ENCODE data around the gene MIS12. TPM values are rescaled to one million over a fixed set of nuclear protein-coding genes. Genes with fewer than 3 reads are reported as not detected.
A peak's percentile ranks its signal among the peaks of the same experiment; 100 is the strongest.

MIS12 gene
- polyA plus RNA-seq, 1 donor, result 23.9 TPM

DNA sequence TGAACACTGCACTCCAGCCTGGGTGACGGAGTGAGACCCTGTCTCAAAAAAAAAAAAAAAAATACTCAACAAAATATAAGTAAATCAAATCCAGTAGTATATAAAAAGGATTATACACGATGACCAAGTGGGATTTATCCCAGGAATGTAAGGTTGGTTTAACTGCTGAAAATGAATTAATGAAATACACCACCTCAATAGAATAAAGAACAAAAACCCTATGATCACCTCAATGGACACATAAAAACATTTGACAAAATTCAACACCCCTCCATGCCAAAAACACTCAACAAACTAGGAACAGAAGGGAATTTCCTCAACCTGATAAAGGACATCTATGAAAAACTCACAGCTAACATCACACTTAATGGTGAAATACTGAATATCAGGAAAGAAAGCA lies 6.6 kb downstream of the MIS12 start:
- Histone ChIP-seq H3K4me3 (ENCODE audit: low read length) (no peak overlapping the region), H3K36me3 (ENCODE audit: control insufficient read depth, insufficient read depth, low read length) (peaks cover 19% of the 10 kb centered on the region), H3K9me3 (ENCODE audit: control insufficient read depth, low read depth, low read length) (peaks cover 2% of the 10 kb centered on the region), H3K4me1 (ENCODE audit: control insufficient read depth, insufficient read depth, low read length) (no peaks in the 10 kb centered on the region), H3K27me3 (ENCODE audit: control insufficient read depth, insufficient read depth, low read length) (peaks cover 8% of the 10 kb centered on the region), H3K27ac (ENCODE audit: low read length) (no peak overlapping the region)
- WGBS (ENCODE audit: insufficient coverage, low lambda C conversion rate), result 100% methylated on average over 1 of the region's 2 CpGs
- no peak for DNase-seq

DNA sequence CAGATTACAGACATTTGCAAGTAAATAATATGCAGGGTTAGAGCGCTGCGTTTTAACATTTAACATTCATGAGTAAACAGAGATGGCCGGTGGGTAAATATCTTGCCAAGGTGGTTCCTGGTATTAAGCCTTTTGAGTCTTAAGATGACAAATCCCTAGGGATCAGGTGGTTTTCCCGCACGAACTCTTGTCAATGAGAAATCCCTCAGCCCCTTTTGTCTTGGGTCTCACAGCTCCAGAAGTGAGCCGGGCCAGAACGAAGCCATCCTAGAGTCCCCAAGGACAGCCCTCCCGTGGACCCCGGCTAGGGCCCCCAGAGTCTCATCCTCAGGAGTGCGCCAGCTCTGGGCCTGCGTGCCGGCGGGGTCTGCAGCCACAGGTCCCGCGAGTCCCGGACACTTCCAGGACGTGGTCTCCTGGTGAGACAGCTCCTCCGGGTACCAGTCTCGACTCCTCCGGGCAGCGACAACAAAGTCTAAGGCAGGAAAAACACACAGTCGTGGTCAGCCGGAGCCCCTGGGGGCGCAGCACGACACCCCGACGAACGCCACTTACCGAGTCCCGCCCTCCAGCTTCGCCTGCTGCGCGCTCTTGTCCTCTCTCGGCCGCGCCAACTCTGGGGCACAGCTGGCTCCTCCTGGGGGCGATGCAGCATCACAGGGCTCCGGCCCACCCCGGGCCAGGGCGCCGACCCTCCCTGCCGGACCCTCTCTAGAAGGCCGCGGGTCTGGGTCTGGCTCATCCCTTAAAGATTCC lies 13.3 kb downstream of the MIS12 start:
- Histone ChIP-seq H3K27me3 (ENCODE audit: control insufficient read depth, insufficient read depth, low read length) (peaks cover 49% of the 10 kb centered on the region), H3K36me3 (ENCODE audit: control insufficient read depth, insufficient read depth, low read length) (no peaks in the 10 kb centered on the region), H3K27ac (ENCODE audit: low read length) (no peak overlapping the region), H3K9me3 (ENCODE audit: control insufficient read depth, low read depth, low read length) (no peaks in the 10 kb centered on the region), H3K4me1 (ENCODE audit: control insufficient read depth, insufficient read depth, low read length) (peaks cover 3% of the 10 kb centered on the region), H3K4me3 (ENCODE audit: low read length) (peak overlapping the region; percentile 56)
- WGBS (ENCODE audit: insufficient coverage, low lambda C conversion rate), result no CpG with 5 or more reads among the region's 44 CpGs
- peak in 1 of 2 donors; percentile 9 for DNase-seq

DNA sequence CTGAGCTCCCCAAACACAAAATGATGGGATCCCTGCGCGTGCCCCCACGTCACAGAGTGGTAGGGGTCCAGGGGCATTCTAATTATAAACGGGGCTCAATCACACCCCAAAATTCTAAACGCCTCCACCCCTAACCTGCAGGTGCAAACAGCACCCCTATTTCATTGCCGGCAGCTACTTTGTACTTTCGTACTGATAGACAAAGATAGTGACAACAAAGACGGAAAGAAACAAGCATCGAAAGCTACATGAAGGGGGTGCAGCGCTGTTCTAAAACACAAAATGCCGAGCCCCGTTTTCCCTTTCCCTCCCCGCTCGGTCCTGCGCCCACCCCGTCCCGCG lies 13.9 kb downstream of the MIS12 start:
- Histone ChIP-seq H3K4me1 (ENCODE audit: control insufficient read depth, insufficient read depth, low read length) (peaks cover 3% of the 10 kb centered on the region), H3K36me3 (ENCODE audit: control insufficient read depth, insufficient read depth, low read length) (no peaks in the 10 kb centered on the region), H3K27ac (ENCODE audit: low read length) (no peak overlapping the region), H3K9me3 (ENCODE audit: control insufficient read depth, low read depth, low read length) (no peaks in the 10 kb centered on the region), H3K4me3 (ENCODE audit: low read length) (peak overlapping the region; percentile 56), H3K27me3 (ENCODE audit: control insufficient read depth, insufficient read depth, low read length) (peaks cover 47% of the 10 kb centered on the region)
- WGBS (ENCODE audit: insufficient coverage, low lambda C conversion rate), result no CpG with 5 or more reads among the region's 18 CpGs
- no peak for DNase-seq

DNA sequence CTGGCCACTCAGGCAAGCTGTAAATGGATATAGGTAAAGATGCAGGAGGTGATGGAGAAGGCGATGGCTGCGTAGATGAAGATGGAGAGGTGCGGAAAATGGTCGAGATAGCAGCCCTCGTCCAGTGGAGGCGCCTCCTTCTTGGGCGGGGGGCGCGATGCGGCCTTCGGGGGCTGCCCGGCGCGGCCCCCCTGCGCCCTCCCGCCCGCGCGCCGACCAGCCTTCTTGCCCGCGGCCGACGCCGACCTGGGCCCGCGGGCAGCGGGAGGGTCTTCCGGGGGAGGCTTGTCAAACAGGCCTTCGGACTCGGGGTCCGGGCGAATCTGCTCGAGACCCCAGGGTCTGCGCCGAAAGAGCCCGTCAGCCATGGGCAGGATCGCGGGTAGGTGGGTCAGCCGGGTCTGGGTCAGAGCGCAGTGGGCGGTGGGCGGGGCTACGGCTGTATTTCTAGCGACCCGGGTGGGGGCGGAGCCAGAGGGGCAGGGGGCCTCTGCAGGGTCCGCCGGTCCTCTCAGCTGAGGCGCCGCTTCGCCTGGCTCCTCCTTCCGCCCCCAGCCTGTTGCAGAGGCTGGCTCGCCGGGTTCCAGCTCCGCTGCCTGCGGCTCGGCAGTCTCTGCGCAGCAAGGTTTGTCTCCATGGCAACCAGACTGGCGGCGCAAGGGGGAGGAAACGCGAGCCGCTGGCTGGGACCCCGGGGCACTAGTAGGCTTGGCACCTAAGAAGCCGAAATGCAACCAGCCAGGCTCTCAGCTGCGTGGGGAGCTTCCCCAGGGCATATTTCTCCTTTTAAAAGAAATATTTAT lies 14.4 kb downstream of the MIS12 start:
- peak; percentile 78 to 79 for DNase-seq
- no CpG with 5 or more reads among the region's 67 CpGs for WGBS (ENCODE audit: insufficient coverage, low lambda C conversion rate)
- Histone ChIP-seq H3K36me3 (ENCODE audit: control insufficient read depth, insufficient read depth, low read length) (no peaks in the 10 kb centered on the region), H3K4me1 (ENCODE audit: control insufficient read depth, insufficient read depth, low read length) (peaks cover 3% of the 10 kb centered on the region), H3K4me3 (ENCODE audit: low read length) (peak overlapping the region; percentile 56), H3K27ac (ENCODE audit: low read length) (peak overlapping the region; percentile 58), H3K27me3 (ENCODE audit: control insufficient read depth, insufficient read depth, low read length) (peaks cover 47% of the 10 kb centered on the region), H3K9me3 (ENCODE audit: control insufficient read depth, low read depth, low read length) (no peaks in the 10 kb centered on the region)

DNA sequence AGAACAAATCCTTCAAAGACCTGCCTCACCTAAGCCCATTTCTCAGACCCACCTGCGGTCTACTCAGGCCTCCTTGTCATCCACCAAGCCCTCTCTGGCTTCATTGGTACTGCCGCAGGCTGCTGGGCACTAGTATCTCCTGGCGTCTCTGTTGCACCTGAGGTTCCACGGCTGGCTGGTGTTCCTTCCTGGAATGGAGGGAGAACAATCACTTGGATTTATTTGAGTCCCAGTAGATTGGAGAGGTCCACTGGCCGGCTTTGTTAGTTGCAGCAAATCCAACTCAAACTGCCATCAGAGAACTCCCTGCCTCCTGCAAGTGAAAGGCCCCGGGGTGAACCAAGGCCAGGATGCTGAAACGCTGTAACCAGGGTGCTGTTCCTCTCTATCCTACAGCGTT lies 15.3 kb downstream of the MIS12 start:
- H3K27me3 ChIP-seq (ENCODE audit: control insufficient read depth, insufficient read depth, low read length), result peaks cover 44% of the 10 kb centered on the region
- H3K36me3 ChIP-seq (ENCODE audit: control insufficient read depth, insufficient read depth, low read length), result no peaks in the 10 kb centered on the region
- no peaks in the 10 kb centered on the region for H3K9me3 ChIP-seq (ENCODE audit: control insufficient read depth, low read depth, low read length)
- no peak for DNase-seq
- H3K4me3 ChIP-seq (ENCODE audit: low read length), result no peak overlapping the region
- WGBS (ENCODE audit: insufficient coverage, low lambda C conversion rate), result no CpG with 5 or more reads among the region's 8 CpGs
- peaks cover 3% of the 10 kb centered on the region for H3K4me1 ChIP-seq (ENCODE audit: control insufficient read depth, insufficient read depth, low read length)
- H3K27ac ChIP-seq (ENCODE audit: low read length), result no peak overlapping the region

- H3K4me3 ChIP-seq (ENCODE audit: low read length), result no peak overlapping the region
- DNase-seq, result no peak
- H3K4me1 ChIP-seq (ENCODE audit: control insufficient read depth, insufficient read depth, low read length), result peaks cover 3% of the 10 kb centered on the region
- 98% methylated on average over 4 of the region's 4 CpGs for WGBS (ENCODE audit: insufficient coverage, low lambda C conversion rate)
- H3K36me3 ChIP-seq (ENCODE audit: control insufficient read depth, insufficient read depth, low read length), result no peaks in the 10 kb centered on the region
- peaks cover 42% of the 10 kb centered on the region for H3K27me3 ChIP-seq (ENCODE audit: control insufficient read depth, insufficient read depth, low read length)
- no peak overlapping the region for H3K27ac ChIP-seq (ENCODE audit: low read length)
- no peaks in the 10 kb centered on the region for H3K9me3 ChIP-seq (ENCODE audit: control insufficient read depth, low read depth, low read length)
These were observed 16.2 kb downstream of the MIS12 start for GRCh38 chr17:5502552-5502951.

DNA sequence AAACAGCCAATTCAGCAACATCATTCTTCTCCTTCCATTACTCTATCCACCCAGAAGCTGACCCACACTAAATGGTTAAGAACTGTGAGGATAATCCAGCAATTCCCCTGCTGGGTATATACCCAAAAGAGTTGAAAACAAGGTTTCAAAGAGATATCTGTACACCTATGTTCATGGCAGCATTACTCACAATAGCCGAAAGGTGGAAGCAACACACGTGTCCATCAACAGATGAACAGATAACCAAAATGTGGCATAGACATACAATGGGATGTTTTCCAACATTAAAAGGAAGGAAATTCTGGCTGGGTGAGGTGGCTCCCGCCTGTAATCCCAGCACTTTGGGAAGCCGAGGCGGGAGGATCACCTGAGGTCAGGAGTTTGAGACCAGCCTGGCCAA lies 19.9 kb downstream of the MIS12 start:
- H3K9me3 ChIP-seq (ENCODE audit: control insufficient read depth, low read depth, low read length), result no peaks in the 10 kb centered on the region
- no peaks in the 10 kb centered on the region for H3K36me3 ChIP-seq (ENCODE audit: control insufficient read depth, insufficient read depth, low read length)
- H3K27ac ChIP-seq (ENCODE audit: low read length), result no peak overlapping the region
- DNase-seq, result no peak
- no peaks in the 10 kb centered on the region for H3K4me1 ChIP-seq (ENCODE audit: control insufficient read depth, insufficient read depth, low read length)
- WGBS (ENCODE audit: insufficient coverage, low lambda C conversion rate), result no CpG with 5 or more reads among the region's 5 CpGs
- H3K27me3 ChIP-seq (ENCODE audit: control insufficient read depth, insufficient read depth, low read length), result peaks cover 13% of the 10 kb centered on the region
- no peak overlapping the region for H3K4me3 ChIP-seq (ENCODE audit: low read length)

- peaks cover 6% of the 10 kb centered on the region for H3K27me3 ChIP-seq (ENCODE audit: control insufficient read depth, insufficient read depth, low read length)
- no peak overlapping the region for H3K4me3 ChIP-seq (ENCODE audit: low read length)
- no peak overlapping the region for H3K27ac ChIP-seq (ENCODE audit: low read length)
- no peaks in the 10 kb centered on the region for H3K36me3 ChIP-seq (ENCODE audit: control insufficient read depth, insufficient read depth, low read length)
- no peaks in the 10 kb centered on the region for H3K9me3 ChIP-seq (ENCODE audit: control insufficient read depth, low read depth, low read length)
- WGBS (ENCODE audit: insufficient coverage, low lambda C conversion rate), result no CpG with 5 or more reads among the region's 4 CpGs
- DNase-seq, result peak in 1 of 2 donors; percentile 62
- no peaks in the 10 kb centered on the region for H3K4me1 ChIP-seq (ENCODE audit: control insufficient read depth, insufficient read depth, low read length)
These were observed 22.4 kb downstream of the MIS12 start for GRCh38 chr17:5508810-5509209.

DNA sequence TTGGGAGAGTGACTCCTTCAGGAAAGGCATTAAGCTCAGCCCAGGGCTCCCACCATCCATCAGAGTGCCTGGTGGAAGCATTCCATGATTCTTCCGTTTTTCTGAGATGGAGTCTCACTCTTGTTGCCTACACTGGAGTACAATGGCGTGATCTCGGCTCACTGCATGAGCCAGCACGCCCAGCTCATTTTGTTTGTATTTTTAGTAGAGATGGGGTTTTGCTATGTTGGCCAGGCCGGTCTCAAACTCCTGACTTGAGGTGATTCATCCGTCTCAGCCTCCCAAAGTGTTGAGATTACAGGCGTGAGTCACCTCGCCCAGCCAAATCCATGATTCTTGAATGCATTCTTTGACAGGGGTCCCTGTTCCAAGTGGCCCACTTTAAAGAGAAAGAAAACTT lies 23.1 kb downstream of the MIS12 start:
- H3K4me3 ChIP-seq (ENCODE audit: low read length), result no peak overlapping the region
- H3K27me3 ChIP-seq (ENCODE audit: control insufficient read depth, insufficient read depth, low read length), result peaks cover 7% of the 10 kb centered on the region

DNA sequence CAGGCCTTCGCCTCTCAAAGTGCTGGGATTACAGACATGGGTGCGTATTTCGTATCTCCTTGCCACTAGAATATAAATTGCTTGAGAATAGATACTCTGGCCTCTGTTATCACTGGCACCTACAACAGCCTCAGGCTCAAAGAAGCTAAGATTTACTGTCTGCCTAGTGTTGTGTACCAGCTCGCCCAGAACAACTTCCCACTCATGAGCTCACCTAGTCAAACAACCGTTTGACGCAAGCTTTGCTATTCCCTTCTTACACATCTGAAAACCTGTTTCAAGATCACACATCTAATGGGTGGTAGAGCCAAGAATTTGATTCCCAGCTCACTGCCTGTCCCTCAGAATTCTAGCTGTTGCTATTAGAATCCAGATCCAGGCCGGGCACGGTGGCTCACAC lies 24.4 kb downstream of the MIS12 start:
- H3K27me3 ChIP-seq (ENCODE audit: control insufficient read depth, insufficient read depth, low read length), result peaks cover 7% of the 10 kb centered on the region
- H3K9me3 ChIP-seq (ENCODE audit: control insufficient read depth, low read depth, low read length), result no peaks in the 10 kb centered on the region
- H3K36me3 ChIP-seq (ENCODE audit: control insufficient read depth, insufficient read depth, low read length), result no peaks in the 10 kb centered on the region
- no peaks in the 10 kb centered on the region for H3K4me1 ChIP-seq (ENCODE audit: control insufficient read depth, insufficient read depth, low read length)
- no peak for DNase-seq
- H3K27ac ChIP-seq (ENCODE audit: low read length), result no peak overlapping the region
- WGBS (ENCODE audit: insufficient coverage, low lambda C conversion rate), result no CpG with 5 or more reads among the region's 8 CpGs
- H3K4me3 ChIP-seq (ENCODE audit: low read length), result no peak overlapping the region

More for the DNA sequence above, 23.1 kb downstream of the MIS12 start:
- no peak for DNase-seq
- Histone ChIP-seq H3K4me1 (ENCODE audit: control insufficient read depth, insufficient read depth, low read length) (no peaks in the 10 kb centered on the region), H3K9me3 (ENCODE audit: control insufficient read depth, low read depth, low read length) (no peaks in the 10 kb centered on the region), H3K27ac (ENCODE audit: low read length) (no peak overlapping the region), H3K36me3 (ENCODE audit: control insufficient read depth, insufficient read depth, low read length) (no peaks in the 10 kb centered on the region)
- WGBS (ENCODE audit: insufficient coverage, low lambda C conversion rate), result no CpG with 5 or more reads among the region's 8 CpGs

Measured in large intestine (tissue), 3 donors.